ENCODE measurements around the gene DNAI7.

Gene DNAI7

DNA sequence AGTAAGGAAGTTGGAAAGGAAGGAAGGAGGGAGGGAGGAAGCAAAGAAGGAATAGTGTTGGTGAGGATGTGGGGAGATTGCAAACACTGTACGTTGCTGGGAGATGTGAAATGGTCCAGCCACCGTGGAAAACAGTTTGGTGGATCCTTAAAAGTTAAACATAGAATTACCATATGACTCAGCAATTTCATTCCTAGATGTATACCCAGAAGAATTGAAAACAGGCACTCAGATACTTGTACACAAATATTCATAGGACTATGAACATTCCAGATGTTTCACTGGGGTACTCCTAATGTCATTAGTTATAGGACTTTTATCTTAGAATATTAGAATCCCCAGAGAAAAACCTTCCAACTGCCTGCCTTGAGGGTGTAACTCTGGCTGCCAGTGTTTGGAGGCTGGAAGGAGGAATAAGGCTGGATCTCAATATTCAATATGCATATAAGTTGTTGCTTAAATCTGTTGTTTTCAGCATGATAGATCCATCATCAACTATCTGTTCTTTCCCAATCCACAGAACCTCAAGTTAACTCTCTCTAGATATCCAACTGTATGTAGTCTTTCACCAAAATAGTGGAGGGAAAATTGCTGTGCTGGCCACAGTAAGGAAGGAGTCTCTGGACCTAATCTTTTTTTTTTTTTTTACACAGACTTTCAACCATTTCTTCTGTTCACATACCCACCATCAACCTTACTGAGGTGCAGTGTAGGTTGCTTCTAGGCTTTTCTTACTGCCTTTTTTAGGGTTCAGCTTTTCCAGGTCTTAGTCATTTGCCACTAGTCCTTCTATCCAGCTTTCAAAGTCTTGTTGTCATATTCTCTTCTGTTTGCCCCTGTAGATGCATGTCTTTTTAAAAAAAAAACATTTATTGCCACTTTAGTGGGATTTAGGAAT lies 94.5 kb downstream of the DNAI7 start:
- no peak for DNase-seq

DNA sequence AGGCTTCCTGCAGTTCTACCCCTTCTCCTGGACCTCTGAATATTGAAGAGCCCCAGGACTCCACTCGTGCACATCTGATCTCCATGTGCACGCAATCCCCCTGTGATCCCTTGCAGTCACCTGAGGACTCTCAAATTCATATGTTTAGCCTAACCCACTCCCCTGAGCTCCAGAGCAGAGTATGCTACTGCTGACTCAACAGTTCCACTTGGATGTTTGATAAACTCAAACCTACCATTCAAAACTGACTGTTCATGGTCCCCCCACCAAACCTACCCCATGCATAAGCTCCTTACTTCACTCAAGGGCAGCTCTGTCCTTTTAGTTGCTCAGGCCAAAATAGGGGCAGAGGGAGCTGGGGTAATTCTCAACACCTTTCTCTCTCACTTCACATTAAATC lies 96.0 kb downstream of the DNAI7 start:
- no peak for DNase-seq

DNA sequence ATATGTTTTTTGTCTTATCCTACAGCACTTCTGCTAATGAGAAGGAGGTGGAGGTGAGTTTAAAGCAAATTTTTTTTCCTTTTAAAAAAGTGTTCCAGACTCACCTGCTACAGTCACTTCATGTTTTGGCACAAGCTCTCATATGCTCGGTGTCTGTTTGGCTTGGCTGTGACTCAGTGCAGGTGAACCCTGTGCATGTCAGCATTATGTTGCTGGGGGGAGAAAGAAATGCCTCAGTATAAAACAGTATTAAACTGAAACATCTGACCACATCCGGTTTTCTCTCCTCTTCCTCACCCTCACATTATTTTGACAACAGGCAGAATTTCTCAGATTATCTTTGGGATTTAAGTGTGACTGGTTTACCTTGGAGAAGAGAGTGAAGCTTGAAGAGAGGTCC lies 105.2 kb downstream of the DNAI7 start:
- no peak for DNase-seq

DNA sequence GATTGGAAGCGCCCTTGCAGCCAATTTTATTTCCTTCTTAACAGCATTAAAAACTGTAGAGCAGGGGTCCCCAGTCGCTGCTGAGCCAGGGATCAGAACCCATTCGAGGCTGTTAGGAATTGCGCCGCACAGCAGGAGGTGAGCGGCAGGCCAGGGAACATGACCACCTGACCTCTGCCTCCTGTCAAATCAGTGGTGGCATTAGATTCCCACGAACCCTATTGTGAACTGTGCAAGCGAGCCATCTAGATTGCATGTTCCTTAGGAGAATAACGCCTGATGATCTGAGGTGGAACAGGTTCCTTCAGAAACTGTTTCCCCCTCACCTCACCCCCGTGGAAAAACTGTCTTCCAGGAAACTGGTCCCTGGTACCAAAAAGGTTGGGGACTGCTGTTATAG lies 107.4 kb downstream of the DNAI7 start:
- DNase-seq = no peak

DNA sequence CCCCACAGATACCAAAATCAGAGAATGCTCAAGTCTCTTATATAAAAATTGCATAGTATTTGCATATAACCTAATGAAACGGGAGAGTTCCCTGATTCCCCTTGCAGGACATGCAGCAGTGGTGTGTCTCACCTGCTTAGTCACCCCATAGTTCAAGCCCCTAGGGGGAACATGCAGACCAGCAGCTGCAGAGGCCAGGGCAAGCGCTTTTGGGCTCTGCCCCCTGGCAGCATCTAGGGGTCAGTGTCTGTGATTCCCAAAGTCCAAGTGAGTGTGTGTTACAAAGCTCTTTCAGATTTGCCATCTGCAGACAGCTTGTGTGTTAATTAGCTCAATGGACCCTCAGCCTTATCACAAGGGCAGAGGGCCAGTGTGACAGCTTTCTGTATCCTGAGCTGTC lies 110.1 kb downstream of the DNAI7 start:
- DNase-seq = no peak

DNA sequence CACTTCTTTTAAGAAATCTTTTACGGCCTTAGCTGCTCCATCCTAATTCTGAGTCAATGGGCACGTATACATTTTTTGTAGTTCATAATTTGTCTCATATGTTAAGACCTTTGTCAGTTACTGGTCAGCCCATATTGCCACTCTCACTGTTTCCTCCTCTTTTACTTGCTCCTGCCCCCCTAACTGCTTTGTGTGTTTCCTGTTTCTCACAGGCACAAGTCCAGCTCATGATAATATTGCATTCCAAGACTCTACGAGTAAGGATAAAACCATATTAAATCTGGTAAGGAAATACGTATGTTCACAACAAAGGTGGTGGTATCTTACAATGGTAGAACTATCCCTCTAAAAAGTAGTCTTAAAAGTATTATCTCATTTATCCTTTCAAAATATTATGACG lies 111.7 kb downstream of the DNAI7 start:
- no peak for DNase-seq

DNA sequence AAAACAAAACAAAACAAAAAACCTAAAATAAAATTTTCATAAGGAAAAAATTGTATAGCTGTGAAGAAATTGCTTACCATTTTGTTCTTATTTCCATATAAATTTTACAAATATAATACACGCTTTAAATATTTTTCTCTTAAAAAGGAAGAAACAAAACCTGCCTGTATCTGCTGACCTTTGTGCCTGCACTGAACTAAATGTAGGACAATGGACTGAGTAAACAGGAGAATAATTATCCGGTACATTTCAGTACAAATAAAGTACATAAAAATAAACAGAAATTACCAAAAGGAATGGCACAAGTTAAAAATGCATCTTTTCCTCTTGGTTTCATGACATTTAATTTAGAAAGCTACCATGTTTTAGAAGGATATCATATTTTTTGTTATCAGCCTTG lies 112.3 kb downstream of the DNAI7 start:
- no peak for DNase-seq

DNA sequence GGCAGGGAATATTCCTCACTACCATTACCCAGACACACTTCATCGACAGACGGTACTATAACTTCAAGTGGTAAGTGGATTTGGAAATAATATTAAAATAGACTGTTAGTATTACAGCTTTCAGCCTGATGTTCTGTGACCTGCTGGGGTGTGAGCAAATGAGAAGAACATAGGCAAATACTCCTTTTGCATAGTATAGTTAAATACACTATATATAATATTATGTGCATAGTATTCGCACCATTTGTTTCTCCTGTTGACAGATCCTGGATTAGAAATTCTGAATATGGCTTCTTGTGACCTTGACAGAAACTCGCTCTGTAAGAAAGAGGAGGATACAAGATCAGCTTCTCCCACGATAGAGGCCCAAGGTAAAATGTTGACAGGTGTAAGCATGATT lies 115.6 kb downstream of the DNAI7 start:
- DNase-seq = no peak

DNA sequence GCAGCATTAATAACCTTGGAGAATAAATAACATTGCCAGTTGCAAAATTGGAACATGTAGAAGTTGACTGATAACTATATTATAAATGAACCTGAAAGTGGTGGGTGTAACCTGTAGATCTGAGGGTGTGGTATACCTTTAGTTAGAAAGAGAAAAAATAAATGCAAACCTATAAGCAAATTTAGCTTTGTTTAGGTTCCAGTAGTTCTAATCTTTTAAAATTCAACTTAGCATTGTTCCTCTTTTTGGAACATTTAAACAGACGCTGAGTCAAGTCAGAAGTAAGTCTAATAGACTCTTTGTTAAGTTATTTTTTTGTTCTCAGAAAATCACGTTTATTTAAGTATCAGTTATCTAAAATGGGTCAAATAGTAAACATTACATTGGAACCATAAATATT lies 120.0 kb downstream of the DNAI7 start:
- no peak for DNase-seq

DNA sequence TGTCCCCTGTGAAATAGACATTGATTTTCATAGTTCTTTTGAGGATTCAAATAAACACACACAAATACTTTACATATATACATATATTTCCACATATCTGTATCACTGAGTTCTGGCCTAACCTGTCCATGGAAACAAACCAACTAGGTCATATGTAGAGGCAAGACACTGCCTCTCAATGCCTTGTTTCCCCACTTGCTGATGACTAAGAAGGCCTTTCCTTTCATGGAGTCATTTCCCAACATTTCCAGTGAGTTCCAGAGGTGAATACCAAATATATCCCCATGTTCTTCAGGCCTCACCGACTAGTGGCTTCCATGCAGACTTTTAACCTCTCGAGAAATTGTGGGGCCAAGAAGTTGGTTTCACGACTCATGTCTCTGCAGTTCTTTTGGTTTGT lies 120.8 kb downstream of the DNAI7 start:
- DNase-seq = no peak

DNA sequence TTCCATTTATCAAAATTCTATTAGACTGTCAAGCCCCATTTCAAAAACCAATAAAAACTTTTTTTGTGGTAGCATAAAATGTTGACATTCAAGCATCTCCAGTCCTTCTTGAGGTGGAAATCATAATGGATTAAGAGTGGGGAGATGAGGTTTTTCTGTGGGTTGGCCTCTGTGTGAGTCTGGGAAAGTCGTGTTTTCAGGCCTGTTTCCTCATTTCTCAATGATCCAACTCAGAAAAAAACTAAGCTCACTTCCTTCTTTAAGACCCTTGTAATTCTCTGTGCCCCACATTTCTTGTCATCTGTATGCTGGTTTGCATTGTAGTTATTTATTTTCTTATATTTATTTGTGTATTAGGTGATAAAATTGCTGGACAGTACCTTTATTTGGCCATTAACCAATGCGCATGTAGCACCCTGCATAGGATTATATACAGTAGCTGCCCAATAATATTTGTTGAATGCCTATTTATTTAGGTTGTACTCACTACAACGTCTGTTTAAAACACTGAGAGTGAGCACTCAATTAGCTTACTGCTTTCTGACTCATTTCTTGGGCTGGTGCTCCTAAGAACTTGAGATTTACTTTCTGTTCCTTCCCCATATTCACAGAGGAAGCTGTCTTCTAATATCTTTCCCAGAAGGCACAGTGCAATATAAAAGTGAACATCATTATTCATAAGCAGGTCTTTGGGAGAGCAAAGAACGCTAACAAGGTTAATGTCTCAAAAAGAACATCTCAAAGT lies 121.9 kb downstream of the DNAI7 start:
- no peak for DNase-seq

DNA sequence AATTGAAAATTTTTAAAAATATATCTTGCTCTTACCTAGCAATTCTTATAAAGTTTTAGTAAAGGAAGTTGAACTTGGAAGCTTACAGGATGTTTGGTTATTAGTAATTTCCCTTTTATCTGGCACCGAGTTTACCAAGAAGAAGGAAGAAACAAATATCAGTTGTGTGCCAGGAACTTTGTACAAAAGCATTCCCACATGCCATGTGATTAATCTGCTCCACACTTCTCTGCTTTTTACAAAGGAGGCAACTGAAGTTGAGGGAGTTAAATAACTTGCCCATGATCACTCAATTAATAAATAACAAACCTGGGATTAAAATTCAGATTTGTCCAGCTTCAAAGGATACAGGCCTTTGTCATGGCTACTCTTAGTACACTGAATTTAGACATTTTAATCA lies 123.6 kb downstream of the DNAI7 start:
- DNase-seq = no peak

DNA sequence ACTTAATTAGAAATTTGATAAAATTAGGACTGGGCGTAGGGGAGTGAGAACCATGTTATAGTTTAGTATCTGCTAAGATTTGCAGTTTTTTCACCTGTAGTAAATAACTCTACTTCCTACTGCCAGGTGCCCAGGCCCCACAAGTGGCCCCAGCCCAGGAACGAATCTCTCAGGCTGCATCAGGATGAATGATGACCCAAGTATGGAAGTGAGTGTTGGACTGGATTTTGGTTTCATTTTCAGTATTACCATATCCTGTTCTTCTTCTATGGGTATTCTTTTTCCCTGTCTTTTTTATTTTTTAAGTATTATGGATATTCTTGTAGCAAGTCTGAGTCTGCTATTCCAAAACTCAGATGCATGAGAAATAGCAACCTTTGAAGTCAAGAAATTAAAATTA lies 125.7 kb downstream of the DNAI7 start:
- no peak for DNase-seq

DNA sequence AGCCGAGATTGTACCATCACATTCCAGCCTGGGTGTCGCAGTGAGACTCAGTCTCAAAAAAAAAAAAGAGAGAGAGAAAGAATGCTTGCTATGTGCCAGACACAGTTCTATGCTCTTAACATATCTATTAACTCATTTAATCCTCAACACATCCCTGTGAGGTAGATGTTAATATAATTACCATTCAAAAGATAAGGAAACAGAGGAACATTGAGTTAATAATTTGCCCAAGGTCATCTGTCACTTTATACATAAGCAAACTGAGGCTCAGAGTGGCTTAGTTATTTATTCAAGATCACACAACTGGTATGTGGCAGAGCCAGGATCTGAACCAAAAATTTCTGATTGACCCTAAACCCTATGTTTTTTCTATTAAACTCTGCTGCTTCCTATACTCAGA lies 129.9 kb downstream of the DNAI7 start:
- DNase-seq = no peak

DNA sequence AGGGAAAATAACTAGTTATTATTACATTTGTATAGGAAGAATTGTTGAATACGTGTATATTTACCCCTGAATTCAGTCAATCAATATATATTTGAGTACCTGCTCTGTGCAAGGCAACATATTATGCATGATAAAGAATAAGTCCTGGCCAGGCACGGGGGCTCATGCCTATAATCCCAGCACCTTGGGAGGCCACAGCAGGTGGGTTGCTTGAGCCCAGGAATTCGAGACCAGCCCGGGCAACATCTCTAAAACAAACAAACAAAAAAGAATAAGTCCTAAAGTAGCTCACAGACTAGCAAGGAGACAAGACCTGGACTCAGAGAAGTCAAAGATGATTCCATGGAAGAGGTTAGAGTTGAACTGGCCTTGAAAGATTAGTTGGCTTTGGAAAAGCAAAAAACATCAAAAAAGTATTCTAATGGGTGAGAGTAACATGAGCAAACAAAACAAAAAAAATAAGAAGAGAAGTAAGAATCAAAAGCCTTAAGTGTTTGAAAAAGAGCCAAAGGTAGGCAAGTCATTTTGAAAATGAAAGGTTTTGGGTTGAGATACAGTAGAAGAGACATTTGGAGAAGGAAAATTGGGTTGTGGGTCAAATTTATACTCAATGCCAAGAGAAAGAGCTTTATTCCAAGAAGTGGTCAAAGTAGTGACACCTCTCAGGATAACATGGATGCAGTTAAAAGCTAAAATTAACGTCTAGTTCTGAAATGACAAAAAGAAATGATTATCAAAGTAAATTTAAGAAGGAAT lies 130.9 kb downstream of the DNAI7 start:
- DNase-seq = no peak

DNA sequence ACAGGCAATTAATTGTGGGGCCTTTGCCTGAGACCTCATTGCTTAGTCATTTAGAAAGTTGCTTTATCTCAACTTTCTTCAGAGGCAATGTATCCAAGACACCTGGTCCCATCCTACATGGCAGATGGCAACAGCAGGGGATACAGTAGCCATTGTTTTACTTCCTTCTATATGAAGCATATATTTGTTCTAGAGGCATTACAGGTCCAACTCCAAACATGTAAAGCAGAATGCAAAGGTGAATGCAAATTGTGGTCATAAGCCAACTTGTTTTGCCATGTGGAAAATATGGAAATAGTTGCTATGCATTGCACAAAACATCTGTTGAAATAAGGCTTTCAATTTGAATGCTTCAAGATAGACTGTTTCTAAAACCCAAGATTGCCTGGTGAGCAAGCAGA lies 136.3 kb downstream of the DNAI7 start:
- DNase-seq = no peak
